ENCODE measurements around the gene PLEKHD1.

PLEKHD1 gene

GRCh38 chr14:69553252-69553651, 68.7 kb downstream of the PLEKHD1 start:
- DNase-seq: no peak

- no peak for DNase-seq
Observed at GRCh38 chr14:69554500-69554899, 70.0 kb downstream of the PLEKHD1 start.

DNA sequence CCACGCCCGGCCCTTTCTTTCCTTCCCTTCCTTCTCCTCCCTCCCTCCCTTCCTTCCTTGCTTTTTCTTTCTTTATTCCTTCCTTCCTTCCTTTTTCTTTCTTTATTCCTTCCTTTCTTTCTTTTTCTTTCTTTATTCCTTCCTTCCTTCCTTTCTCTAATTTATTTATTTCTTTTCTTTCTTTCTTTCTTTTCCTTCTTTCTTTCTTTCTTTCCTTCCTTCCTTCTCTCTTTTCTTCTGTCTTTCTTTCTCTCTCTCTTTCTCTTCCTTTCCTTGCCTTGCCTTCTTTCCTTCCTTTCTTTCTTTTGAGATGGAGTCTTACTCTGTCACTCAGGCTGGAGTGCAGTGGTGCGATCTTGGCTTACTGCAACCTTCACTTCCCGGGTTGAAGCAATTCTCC, 74.2 kb downstream of the PLEKHD1 start:
- no peak for DNase-seq

DNA sequence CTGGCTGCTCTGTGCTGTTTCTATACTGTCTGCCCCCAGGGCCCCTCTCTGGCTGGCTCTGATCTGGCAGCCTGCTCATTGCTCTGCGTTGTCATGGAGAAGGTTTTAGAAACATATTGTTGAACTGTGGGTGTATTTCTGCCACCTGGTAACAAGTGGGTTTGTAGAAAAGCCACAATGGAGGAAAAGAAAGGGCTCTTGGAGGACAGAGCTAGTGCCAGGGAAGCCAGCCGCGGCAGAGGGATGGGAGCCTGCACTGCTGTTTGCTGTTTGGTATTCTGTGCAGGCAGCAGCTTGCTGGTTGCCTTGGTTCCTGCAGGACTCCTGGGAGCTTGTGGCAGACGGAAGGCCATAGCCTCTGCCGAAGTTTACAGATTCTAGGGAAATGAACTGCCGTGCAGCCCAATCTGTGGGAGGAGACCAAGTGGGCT, 75.1 kb downstream of the PLEKHD1 start:
- DNase-seq: no peak

- DNase-seq: no peak
Observed at GRCh38 chr14:69560826-69561225, 76.3 kb downstream of the PLEKHD1 start.

- DNase-seq: no peak
Observed at GRCh38 chr14:69561893-69562292, 77.4 kb downstream of the PLEKHD1 start.

DNA sequence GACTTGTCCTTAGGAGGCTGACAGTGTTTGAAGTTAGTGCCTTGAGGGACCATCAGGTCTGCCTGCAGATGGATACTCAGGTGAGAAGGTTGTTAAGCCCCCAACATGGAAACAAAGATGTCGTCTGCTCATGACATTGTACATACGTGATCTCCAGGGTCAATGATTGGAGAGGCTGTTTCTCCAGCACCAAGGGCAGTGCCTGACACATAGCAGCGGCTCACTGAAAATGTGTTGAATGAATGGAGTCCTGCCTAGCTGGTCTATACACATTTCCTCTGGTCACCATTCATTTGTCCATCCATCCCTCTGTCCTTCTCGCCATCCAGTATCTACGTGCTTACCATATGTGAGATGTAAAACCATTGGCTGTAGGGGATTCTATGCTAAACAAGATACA, 83.0 kb downstream of the PLEKHD1 start:
- DNase-seq: no peak

GRCh38 chr14:69569859-69570258, 85.3 kb downstream of the PLEKHD1 start:
- no peak for DNase-seq

GRCh38 chr14:69570836-69571330, 86.4 kb downstream of the PLEKHD1 start:
- DNase-seq: no peak

DNA sequence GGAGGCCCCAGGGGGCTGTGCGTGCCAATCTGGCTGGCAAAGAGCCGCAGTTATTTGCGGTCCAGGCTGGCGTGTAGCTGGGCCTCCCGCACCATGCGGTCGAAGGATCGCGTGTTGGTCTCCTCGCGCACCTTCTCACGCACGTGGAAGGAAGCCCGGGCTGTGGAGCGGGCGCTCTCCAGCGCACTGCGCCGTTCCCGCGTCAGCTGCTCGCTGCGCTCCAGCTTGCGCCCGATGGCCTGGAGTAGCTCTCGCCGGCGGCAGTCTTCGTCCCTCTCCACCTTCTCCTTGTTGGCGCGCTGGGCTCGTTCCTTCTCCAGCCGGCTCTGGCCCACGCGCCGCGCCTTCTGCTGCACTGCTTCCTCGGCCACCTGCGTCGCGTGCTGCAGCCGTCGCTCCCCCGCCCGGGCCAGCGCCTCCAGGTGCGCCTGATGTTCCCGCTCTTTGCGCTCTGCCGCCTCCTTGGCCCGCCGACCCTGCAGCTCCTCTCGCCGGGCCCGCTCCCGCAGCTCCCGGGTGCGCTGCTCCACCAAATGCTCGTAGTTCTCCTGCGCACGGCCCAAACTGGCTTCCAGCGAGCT, 87.0 kb downstream of the PLEKHD1 start:
- no peak for DNase-seq

GRCh38 chr14:69572030-69572840, 87.7 kb downstream of the PLEKHD1 start:
- DNase-seq: no peak

GRCh38 chr14:69572841-69573135, 88.3 kb downstream of the PLEKHD1 start:
- DNase-seq: no peak

GRCh38 chr14:69573205-69573830, 88.8 kb downstream of the PLEKHD1 start:
- DNase-seq: no peak

- DNase-seq: no peak
Observed at GRCh38 chr14:69573831-69574262, 89.3 kb downstream of the PLEKHD1 start.

DNA sequence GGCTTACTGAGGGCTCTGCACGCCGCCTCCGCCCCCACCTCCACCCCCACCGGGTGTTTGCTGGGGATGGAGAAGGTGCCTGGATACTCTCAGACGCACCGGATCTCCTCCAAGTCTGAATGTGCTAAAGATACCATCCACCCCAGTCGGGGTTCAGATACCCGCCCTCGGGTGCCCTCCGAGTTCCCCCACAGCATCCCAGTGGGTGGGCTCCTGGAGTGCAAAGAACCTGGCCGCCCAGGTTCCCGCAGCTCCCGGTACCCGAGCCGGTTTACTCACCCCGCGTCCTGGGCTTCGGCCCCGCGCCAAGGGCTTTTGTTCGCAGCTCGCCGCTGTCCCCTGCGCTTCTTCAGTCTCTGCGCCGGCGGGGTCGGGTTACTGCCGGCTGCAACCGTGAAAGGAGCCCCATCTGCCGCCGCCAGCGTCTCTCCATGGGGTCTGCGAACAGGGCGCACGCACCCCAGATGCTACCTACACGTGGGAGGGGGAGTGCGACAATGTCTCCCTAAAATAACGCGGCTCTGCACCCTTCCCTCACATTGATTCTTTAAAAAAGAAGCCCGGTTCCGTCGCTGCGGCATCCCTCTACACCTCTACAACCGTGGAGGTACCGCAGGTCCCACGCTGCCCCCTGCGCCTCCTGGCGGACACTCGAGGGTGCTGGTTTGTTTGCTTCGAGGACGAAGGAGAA, 89.9 kb downstream of the PLEKHD1 start, which contains the start of gene CCDC177:
Gene CCDC177 (minus strand): TSS at position 609 of the 691 bp plus-strand sequence. CDS start 1,249 bp downstream, outside the sequence.
- DNase-seq: peak; percentile 43 to 63 (median 57)

GRCh38 chr14:69574954-69575295, 90.4 kb downstream of the PLEKHD1 start:
- DNase-seq: no peak

DNA sequence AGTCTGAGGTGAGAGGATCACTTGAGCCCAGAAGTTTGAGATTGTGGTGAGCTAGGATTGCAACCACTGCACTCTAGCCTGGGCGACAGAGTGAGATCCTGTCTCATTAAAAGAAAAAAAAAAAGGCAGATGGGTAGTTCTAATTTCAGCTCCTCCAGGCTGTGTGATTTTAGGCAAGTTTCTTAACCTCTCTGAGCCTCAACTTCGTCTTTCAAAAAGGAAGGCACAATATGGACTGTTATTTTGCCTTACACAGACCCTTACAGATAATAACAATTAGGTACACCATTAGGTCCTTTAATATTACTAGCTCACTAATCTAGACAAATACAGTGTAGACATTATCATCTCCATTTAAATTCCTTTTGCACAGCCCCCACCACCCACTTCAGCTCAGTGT, 94.9 kb downstream of the PLEKHD1 start:
- no peak for DNase-seq

DNA sequence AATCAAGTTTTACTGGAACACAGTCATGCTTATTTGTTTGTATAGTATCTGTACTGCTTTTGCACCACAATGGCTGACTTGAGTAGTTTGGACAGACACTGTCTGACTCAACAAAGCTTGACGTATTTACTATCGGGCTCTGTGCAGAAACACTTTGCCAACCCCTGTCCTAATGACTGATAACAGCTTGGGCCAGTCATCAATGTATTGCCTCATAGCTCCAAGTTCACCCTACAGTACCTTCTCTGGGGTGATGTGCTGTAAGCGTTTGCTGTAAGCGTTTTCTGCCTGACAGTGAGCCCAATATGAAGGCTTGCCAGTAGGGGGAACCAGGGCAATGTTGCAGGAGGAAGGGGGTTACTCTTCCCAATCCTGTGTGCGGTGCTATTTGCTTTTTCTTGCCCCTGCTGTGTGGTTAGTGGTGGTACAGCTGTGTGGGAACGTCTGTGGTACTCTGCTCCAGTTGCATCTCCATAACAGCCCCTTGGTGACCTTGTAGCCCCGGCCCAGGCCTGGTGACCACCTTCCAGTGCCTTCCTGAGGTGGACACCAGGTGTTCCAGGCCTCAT, 95.6 kb downstream of the PLEKHD1 start:
- no peak for DNase-seq
